ENCODE measurements around the gene GHR.

GHR gene

GRCh38 chr5:42518595-42519221 lies 95.5 kb downstream of the GHR start:
- DNase-seq, result no peak

- no peak for DNase-seq
These were observed 97.0 kb downstream of the GHR start for GRCh38 chr5:42520203-42520602.

DNA sequence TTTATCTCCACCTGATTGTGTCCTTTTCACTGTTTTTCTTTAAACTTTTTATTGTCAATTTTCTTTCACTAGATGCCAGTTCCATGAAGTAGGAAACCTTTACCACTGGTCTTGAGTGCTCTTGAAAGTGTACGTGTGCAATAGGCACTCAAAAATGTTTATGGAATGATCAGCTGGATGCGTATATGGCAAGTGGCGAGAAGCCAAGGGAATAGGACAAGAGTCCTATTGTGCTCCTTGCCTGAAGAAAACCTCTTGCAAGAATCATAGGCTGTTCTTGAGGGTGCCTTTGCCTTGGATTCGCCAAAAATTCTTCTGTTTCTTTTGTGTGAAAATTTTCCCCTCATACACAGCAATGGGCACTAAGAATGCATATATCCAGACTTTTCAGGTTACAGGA lies 97.7 kb downstream of the GHR start:
- DNase-seq, result no peak

- DNase-seq, result no peak
These were observed 98.2 kb downstream of the GHR start for GRCh38 chr5:42521406-42521805.

GRCh38 chr5:42522783-42523182 lies 99.5 kb downstream of the GHR start:
- DNase-seq, result no peak

GRCh38 chr5:42526179-42526578 lies 102.9 kb downstream of the GHR start:
- no peak for DNase-seq

- no peak for DNase-seq
These were observed 108.4 kb downstream of the GHR start for GRCh38 chr5:42531611-42532010.

DNA sequence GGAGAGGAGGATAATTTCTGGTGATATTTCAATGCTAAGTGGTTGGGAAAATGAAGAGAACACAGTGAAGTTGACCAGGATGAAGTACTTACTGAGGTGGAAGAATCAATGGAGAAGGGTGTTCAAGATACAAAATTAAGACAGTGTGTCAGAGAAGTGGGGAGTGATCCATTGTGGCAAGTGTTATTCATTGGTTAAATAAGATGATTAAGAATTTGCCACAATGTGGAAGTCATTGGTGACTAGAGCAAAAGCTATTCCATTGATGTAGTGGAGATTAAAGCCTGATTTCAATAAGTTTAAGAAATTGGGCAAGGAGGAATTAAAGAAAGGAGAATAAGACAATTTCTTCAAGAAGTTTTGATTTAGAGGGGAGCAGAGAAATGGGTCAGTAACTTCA lies 118.9 kb downstream of the GHR start:
- DNase-seq, result no peak

DNA sequence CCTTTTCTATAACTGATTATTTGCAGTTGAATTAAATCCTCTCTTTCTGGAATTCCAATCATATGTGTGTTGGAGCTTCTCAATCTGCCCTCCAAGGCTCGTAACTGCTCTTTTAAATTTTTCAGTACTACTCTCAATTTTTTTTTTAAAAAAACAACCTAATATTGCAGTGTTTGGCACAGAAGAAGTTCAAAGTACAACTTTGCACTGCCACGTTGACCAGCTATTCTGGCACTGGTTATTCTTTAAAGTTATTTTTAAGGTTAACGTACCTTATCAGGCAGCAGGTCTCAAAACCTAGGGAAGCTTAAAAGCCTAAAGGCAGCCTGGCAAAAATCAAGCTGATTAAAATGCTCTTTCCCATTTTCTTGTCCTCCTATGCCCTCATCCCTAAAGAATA lies 120.5 kb downstream of the GHR start:
- no peak for DNase-seq

- DNase-seq, result no peak
These were observed 121.8 kb downstream of the GHR start for GRCh38 chr5:42545038-42545437.

- no peak for DNase-seq
These were observed 123.9 kb downstream of the GHR start for GRCh38 chr5:42547141-42547540.

- no peak for DNase-seq
These were observed 124.7 kb downstream of the GHR start for GRCh38 chr5:42547894-42548293.

- no peak for DNase-seq
These were observed 129.4 kb downstream of the GHR start for GRCh38 chr5:42552597-42552996.

- no peak for DNase-seq
These were observed 130.2 kb downstream of the GHR start for GRCh38 chr5:42553461-42553860.

- DNase-seq, result no peak
These were observed 131.8 kb downstream of the GHR start for GRCh38 chr5:42555010-42555409.

DNA sequence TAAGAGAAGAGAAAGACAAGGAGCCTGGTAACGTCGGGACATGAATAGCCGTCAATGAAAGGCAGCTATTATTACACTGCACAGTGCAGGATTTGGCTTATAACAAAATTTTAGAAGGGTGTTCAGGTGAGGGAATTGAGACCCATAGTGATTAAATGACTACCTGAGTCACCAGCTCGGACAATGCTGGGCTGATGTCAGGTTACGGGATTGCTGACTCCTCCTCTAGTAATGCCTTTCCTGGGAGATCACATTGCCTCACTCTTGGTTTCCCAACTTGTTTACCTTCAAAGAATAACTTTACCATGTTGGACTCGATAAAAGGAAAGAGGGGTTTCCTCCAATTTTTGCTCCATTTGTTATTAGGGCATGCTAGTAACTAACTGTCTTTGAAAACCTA lies 132.6 kb downstream of the GHR start:
- DNase-seq, result no peak

- no peak for DNase-seq
These were observed 134.4 kb downstream of the GHR start for GRCh38 chr5:42557689-42558088.

DNA sequence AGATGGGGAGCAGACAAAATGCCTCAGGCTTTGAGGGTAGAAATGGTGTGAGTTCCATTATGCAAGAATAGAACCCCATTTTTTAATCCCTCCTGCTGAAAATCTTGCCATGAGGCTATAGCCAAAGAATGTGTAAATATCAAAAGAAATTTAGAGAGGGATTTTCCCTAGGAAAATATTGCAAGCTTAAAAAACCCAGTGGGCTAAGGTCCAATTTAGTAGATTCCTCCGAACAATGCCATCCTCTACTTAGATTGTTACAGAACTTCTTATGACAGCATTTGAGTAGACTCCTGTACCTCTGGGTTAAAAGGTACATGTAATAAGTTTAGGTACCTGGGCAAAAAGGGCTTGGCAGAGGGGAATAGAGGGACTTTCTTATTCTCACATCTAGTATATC lies 138.4 kb downstream of the GHR start:
- DNase-seq, result no peak

GRCh38 chr5:42564689-42565356 lies 141.6 kb downstream of the GHR start:
- no peak for DNase-seq

GRCh38 chr5:42566652-42567295 lies 143.5 kb downstream of the GHR start:
- DNase-seq, result no peak

- no peak for DNase-seq
These were observed 146.1 kb downstream of the GHR start for GRCh38 chr5:42569325-42569724.

DNA sequence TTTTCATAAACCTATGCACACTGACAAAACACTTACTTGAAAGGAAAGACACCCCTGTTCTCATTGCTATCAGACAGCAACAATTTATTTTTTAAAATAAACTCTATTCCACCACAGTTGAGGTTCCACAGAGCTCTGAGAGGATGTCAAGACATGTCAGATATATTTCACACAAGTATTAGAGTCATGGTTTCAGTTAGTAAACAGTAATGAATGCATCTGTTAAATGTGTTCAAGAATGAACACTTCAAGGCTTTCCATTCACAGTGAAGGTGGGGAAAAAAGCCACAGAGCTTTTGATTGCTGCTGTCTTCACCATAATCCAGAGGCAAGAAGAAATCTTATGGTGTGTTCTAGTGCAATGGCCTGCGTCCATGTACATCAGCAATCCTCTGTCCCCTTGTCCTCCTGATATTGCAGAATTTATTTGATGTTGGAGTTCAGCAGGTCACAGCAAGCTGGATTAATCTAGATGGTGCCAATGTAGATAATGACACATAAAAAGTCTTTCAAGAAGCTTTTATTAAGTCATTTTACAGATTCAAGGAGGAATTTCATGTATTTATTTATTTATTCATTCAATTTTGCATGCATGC lies 146.8 kb downstream of the GHR start:
- DNase-seq, result no peak

GRCh38 chr5:42570966-42571960 lies 148.0 kb downstream of the GHR start:
- DNase-seq, result no peak

All from activated T-cell treated with anti-CD3 and anti-CD28 coated beads, Interleukin-2, amount 50 U/mL, for 48 hours (primary cell).